GM21723 (cell line): Measurements from ENCODE around the gene ADGRF1.
"Not testable (repeated sequence)": the region's sequence is repeated elsewhere in the genome, so short reads cannot be mapped to it uniquely, and the experiment has no call there.

ENCODE experiments used
- ATAC-seq: cut with Tn5 transposase; IDR thresholded peaks from one replicate; pipeline ENCODE4 v1.9.1; 2021; ENCODE audit warnings: mild to moderate bottlenecking, moderate library complexity; ENCODE audit not compliant: unreplicated experiment

Gene ADGRF1

DNA sequence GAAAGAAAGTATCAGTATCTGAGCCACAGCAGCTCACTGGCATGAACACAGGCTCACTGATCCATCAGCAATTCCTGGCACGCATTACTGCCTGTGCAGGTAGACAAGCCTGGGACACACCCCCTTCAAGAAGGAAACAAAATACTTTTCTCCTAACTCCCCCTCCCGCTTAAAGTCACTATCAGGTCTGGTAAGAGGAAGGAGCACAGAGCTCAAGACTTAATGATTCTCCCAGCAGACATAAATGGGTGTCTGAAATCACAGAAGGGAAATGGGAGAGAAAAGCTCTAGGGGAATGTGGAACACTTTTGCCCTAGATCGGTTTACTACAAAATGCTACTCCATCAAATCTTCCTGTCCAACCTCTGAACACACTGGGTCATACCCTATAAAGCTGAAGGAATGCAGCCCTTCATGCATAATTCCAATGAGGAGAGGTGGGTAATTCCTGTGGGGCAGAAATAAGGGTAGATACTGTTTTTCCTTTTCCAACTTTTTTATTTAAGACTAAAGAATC is at the start of gene ADGRF1:
ADGRF1 (minus strand) TSS at position 58 of the 517 bp plus-strand sequence. CDS start 13,271 bp downstream, outside the sequence.
- no peak for ATAC-seq

- no peak for ATAC-seq
These were observed 48.7 kb upstream of the ADGRF1 start for GRCh38 chr6:47090881-47091280.

DNA sequence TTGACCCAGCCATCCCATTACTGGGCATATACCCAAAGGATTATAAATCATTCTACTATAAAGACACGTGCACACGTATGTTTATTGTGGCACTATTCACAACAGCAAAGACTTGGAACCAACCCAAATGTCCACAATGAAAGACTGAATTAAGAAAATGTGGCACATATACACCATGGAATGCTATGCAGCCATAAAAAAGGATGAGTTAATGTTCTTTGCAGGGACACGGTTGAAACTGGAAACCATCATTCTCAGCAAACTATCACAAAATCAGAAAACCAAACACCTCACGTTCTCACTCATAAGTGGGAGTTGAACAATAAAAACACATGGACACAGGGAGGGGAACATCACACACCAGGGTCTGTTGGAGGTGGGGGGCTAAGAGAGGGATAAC is 47.3 kb upstream of the ADGRF1 start:
- not testable (repeated sequence) for ATAC-seq

DNA sequence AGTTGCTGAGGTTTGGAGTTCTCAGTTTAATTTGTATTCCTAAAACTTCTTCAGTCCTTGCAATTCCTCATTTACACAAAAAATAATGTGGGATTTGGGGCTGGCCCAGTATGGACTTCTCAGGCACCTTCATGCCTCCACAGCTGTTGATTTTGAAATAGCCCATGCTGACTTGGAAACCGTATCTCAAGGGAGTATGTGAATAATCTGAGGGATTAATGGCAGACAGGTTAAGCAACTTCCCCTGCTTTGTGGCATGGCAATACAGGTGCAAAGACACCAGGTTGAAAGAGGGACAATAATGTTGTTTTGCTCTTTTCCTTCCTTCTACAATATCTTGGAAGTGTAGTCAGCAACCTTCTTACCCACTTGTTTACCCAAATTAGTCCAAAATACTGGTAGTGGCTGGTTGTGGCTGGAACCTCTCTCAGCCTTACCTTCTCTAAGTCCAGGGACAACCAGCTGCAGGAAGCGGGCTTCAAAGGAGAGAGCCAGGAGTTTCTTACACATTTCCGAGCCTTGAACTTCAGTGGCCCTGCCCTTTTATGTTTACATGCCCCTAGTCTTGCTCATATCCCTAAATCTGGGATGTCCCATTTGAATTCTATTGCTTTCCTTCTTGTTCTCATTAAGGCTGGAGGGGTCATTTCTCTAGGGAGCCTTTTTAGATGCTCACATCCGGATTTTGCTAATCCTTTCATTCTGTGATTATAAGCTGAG is 44.1 kb upstream of the ADGRF1 start:
- ATAC-seq: no peak

- ATAC-seq: no peak
These were observed 42.5 kb upstream of the ADGRF1 start for GRCh38 chr6:47084610-47085009.

- ATAC-seq: no peak
These were observed 41.5 kb upstream of the ADGRF1 start for GRCh38 chr6:47083586-47084047.

GRCh38 chr6:47080083-47080596 is 38.0 kb upstream of the ADGRF1 start:
- no peak for ATAC-seq

DNA sequence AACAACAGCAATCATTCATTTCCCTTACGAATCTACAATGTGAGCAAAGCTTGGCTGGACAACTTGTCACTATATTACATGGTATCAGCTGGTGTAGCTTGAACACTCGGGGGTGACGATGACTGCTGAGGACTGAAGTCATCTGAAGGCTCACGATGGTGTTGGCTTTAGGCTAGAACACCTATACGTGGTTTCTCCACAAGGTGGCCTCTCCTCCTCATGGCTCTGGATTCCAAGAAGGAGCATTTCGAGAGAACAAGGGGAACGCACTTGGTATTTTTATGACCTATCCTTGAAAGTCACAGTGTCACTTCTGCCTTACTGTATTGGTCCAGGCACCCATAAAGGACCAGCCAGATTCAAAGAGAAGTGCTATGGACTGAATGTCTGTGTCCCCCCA is 37.5 kb upstream of the ADGRF1 start:
- ATAC-seq: no peak

DNA sequence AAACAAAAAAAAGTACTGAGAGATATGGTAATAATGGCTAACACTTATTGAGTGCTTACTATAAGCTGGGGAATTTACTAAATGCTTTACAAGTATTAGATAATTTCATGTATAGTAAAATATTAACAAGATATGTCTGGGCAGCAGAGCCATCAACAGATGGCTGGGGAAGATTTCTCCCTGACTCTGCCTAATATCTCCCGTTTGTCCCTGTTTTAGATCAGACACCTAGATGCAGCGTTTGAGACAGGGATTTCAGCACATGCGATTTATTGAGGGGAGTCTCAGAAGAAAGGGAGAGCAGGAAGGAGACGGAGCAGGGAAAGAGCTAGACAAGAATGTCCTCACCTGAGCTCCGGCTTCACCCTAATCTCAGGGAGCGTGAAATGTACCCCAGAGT is 36.9 kb upstream of the ADGRF1 start:
- ATAC-seq: no peak

DNA sequence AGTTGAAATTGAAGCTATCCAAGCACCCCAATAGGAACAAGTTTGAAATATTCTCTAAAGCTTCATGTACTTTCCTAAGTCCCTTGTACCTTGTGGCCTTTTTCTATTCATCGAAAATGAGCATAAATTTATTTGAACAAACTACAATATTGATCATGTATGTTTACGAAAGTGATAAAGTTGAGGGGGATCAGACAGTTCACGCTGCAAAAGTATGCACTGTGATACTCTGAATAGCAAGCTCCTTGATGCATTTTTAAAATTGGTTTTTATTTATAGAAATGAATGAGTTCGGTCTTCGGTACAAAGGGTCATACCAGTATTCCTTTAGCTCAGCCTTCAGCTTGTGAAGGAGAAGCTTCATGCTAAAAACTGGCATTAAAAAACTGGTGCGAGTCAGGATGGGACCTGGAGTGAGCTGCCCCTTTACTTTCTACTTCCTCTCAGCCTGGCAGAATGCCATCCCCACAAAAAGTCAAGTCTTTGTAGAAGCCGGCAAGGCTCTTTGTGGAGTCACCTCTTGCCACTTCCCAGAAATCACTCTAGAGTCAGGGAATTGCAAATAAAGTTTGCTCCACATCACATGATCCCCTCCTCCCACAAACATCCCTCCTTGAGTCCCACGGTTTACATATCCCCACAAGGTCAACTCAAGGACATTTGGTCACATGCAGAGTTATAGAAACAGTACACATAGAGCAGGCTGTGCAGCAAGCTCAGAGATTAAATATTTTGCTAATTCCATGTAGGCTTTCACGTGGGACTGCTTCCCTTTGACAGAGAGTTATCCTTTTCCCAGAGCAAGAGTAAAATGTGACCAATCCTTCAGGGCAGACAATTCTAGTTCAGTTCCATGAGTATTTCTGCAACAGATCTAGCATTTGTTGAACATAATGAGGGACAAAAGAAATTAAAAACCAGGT is 34.6 kb upstream of the ADGRF1 start:
- no peak for ATAC-seq

GRCh38 chr6:47075741-47076421 is 33.7 kb upstream of the ADGRF1 start:
- no peak for ATAC-seq

DNA sequence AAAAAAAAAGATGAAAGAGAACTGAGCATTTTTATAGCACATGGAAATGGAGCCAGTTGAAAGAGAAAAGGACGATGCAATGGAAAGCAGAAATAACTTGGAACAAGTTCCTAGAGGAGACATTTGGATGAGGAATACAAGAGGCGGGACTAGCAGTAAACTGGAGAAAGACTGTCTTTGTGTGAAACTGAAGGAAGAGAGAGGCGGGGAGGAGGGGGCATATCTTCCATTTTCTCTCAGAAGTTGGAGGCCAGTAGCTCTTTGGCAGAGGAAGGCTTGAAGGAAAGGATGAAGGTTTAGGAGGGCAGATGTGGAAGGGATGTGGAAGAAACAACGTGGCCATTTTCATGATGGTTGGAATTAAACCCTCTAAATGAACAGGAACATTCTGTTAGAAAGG is 33.0 kb upstream of the ADGRF1 start:
- no peak for ATAC-seq

DNA sequence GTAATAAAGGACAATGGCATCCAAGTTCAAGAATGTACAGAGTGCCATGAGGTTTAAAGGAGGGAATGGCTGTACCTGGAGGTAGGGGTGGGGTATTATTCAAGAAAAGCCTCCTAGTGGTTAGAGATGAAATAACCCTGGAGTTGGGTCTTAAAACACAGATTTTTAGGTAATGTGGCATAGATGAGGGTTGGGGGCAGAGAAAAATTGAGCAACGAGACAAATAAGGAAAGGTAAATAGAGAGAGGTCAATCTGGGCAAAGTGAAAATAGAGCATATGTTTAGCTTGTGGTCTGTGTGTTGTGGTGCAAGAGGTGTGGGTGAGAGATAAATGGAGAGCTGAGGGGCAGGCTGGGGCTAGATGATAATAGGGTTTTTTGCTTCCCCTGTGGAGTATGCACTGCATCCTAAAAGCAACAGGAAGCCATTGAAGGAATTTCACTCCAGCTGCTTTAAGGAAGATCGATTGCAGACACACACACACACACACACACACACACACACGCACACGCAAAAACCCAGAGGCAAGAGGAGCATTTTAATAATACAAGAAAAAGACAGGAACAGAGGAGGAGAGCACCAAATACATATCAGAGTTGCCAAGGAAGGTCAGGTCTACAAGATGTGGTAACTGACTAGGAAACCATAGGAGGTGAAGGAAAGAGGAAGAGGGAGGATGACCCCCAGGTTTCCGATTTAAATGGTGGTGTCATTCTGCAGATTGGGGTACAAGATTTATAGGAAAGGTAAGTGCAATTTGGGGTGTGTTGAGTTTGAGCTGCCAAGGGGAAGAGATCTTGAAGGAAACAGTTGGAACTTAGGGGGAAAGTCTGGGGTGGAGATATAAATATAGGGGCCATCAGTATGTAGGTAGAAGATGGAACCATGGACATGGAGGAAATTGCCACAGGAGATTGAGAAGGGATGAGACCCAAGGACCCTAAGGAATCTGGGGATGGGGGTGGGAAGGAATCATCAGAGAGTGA is 31.3 kb upstream of the ADGRF1 start:
- no peak for ATAC-seq

- no peak for ATAC-seq
These were observed 30.5 kb upstream of the ADGRF1 start for GRCh38 chr6:47072667-47073066.

GRCh38 chr6:47071681-47072080 is 29.5 kb upstream of the ADGRF1 start:
- ATAC-seq: no peak

DNA sequence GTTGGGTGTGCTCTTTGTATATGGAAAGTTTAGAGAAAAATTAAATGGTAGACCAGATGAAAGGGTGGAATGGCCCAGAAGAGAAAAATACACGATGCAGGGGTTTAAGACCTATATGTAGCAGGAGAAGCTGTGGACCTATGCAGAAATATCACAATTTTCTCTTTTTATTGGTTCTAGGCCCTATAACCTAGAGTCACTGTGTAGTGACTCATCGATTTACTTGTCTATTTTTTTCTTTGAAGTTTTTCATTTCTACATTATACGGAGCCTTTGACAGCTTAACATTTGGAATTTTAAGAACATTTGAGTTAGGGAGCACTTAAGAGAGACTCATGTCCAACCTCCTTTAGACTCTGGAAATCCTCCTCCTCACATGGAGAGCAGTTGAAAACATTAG is 28.3 kb upstream of the ADGRF1 start:
- no peak for ATAC-seq

- no peak for ATAC-seq
These were observed 27.0 kb upstream of the ADGRF1 start for GRCh38 chr6:47069156-47069555.

- no peak for ATAC-seq
These were observed 24.3 kb upstream of the ADGRF1 start for GRCh38 chr6:47066418-47066817.

GRCh38 chr6:47064274-47064673 is 22.1 kb upstream of the ADGRF1 start:
- ATAC-seq: no peak

DNA sequence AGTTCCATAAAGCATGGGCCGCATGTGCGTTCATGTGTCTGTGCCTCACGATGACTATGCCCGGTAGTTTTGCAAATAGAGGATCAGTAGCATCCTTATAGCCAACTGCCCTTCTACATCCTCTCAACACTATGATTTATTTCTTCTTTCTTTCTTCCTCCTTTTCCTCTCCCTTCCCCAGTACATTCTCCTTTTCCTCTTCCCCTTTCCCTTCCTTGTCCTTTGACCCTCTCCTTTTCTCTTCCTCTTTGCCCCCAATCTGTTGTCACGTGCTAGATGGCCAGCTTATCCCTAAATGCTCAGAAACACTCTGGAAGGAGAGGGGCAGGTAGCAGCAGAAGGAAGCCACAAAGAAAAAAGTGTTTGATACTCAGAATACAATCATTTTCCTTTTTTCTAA is 20.2 kb upstream of the ADGRF1 start:
- no peak for ATAC-seq
